HG02870 (cell line): ENCODE data around the gene PCDHGA8.
"Not testable (repeated sequence)": the region's sequence is repeated elsewhere in the genome, so short reads cannot be mapped to it uniquely, and the experiment has no call there.

Experiments
- ATAC-seq: cut with Tn5 transposase; IDR thresholded peaks from one replicate; pipeline ENCODE4 v1.9.1; 2021; ENCODE audit warnings: mild to moderate bottlenecking, moderate library complexity; ENCODE audit not compliant: unreplicated experiment

Gene PCDHGA8

GRCh38 chr5:141369994-141370848, 22.2 kb upstream of the PCDHGA8 start, which contains the start of gene PCDHGB3:
Gene PCDHGB3, plus strand, starts transcription at chr5:141370242. Its CDS starts 153 bp downstream, at chr5:141370395.
- ATAC-seq, result peak; percentile 100

DNA sequence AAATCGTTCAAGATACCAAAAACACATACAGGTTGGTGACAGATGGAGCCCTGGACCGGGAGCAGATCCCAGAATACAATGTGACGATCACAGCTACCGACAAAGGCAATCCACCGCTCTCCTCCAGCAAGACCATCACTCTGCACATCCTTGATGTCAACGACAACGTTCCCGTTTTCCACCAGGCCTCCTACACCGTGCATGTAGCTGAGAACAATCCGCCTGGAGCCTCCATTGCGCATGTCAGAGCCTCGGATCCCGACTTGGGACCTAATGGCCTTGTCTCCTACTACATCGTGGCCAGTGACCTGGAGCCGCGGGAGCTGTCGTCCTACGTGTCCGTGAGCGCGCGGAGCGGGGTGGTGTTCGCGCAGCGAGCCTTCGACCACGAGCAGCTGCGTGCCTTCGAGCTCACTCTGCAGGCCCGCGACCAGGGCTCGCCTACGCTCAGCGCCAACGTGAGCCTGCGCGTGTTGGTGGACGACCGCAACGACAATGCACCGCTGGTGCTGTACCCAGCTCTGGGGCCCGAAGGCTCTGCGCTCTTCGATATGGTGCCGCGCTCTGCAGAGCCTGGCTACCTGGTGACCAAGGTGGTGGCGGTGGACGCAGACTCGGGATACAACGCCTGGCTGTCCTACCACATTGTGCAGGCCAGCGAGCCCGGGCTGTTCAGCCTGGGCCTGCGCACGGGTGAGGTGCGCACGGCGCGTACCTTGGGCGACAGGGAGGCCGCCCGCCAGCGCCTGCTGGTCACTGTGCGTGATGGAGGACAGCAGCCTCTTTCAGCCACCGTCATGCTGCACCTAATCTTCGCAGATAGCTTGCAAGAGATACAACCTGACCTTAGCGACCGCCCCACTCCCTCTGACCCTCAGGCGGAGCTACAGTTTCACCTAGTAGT, 20.6 kb upstream of the PCDHGA8 start:
- no peak for ATAC-seq

- ATAC-seq, result no peak
Measured at GRCh38 chr5:141373673-141374317, 18.6 kb upstream of the PCDHGA8 start, which contains the start of gene PCDHGA6. Gene PCDHGA6, plus strand, starts transcription at chr5:141373891. Its CDS starts 193 bp downstream, at chr5:141374084.

DNA sequence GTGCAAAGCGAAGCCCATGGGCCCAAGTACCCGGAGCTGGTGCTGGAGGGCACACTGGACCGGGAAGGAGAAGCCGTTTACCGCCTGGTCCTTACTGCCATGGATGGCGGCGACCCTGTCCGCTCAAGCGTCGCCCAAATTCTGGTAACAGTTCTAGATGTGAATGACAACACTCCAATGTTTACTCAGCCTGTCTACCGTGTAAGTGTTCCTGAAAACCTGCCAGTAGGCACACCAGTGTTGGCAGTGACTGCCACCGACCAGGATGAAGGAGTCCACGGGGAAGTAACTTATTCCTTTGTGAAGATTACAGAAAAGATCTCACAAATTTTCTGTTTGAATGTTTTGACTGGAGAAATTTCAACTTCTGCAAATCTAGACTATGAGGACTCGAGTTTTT, 17.8 kb upstream of the PCDHGA8 start:
- no peak for ATAC-seq

DNA sequence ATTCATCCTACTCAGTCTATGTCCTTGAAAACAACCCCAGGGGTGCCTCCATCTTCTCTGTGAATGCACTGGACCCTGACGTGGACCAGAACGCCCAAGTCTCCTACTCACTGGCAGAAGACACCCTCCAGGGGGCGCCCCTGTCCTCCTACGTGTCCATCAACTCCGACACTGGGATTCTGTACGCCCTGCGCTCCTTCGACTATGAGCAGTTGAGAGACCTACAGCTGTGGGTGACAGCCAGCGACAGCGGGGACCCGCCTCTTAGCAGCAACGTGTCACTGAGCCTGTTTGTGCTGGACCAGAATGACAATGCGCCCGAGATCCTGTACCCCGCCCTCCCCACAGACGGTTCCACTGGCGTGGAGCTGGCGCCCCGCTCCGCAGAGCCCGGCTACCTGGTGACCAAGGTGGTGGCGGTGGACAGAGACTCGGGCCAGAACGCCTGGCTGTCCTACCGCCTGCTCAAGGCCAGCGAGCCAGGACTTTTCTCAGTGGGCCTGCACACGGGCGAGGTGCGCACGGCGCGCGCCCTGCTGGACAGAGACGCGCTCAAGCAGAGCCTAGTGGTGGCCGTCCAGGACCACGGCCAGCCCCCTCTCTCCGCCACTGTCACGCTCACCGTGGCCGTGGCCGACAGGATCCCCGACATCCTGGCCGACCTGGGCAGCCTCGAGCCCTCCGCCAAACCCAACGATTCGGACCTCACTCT, 16.8 kb upstream of the PCDHGA8 start:
- ATAC-seq, result not testable (repeated sequence)

DNA sequence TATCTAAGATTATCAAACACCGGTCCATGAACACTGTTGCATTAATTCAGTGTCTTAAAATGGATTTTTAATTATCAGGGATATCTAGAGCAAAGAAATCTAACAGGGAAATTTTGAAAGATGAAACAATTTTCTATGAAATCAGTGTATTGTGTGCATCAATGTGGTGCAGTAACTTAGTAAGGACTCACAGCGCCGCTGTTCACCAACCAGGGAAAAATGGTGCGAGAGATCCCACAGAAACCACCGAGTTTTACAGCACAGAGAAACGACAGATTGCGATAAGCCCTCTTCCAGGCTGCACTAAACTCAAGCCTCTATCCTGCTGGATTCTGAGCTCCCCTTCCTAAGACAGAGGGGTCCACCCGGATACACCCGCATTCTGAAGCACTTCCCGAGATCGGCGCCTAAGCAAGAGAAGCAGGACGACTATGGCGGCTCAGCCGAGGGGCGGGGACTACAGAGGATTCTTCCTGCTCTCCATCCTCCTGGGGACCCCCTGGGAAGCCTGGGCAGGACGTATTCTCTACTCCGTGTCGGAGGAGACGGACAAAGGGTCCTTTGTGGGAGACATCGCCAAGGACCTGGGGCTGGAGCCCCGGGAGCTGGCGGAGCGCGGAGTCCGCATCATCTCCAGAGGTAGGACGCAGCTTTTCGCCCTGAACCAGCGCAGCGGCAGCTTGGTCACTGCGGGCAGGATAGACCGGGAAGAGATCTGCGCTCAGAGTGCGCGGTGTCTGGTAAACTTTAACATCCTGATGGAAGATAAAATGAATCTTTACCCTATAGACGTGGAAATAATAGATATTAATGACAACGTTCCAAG, 9.8 kb upstream of the PCDHGA8 start, which contains the start of gene PCDHGA7:
PCDHGA7 (plus strand) TSS at position 274 of the 826 bp plus-strand sequence; CDS start at position 432, 158 bp downstream.
- ATAC-seq, result no peak

GRCh38 chr5:141383345-141383744, 9.1 kb upstream of the PCDHGA8 start:
- ATAC-seq, result no peak

GRCh38 chr5:141384471-141385267, 7.8 kb upstream of the PCDHGA8 start:
- no peak for ATAC-seq

GRCh38 chr5:141387557-141388311, 4.7 kb upstream of the PCDHGA8 start, which contains the start of gene PCDHGB4:
Gene PCDHGB4, plus strand, starts transcription at chr5:141387698. Its CDS starts 187 bp downstream, at chr5:141387885.
- not testable (repeated sequence) for ATAC-seq

DNA sequence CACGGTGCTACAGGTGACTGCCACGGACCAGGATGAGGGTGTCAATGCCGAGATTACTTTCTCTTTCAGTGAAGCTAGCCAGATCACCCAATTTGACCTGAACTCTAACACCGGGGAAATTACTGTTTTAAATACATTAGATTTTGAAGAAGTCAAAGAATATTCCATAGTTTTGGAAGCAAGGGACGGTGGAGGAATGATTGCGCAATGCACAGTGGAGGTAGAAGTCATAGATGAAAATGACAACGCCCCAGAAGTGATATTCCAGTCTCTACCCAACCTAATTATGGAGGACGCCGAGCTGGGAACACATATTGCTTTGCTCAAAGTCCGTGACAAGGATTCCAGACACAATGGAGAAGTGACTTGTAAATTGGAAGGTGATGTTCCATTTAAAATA, 3.8 kb upstream of the PCDHGA8 start:
- no peak for ATAC-seq

GRCh38 chr5:141389153-141390042, 3.0 kb upstream of the PCDHGA8 start:
- no peak for ATAC-seq

DNA sequence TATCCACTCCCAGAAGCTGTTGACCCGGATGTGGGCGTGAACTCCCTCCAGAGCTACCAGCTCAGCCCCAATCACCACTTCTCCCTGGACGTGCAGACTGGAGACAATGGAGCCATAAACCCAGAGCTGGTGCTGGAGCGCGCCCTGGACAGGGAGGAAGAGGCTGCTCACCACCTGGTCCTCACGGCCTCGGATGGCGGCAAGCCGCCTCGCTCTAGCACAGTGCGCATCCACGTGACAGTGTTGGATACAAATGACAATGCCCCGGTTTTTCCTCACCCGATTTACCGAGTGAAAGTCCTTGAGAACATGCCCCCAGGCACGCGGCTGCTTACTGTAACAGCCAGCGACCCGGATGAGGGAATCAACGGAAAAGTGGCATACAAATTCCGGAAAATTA, 834 bp downstream of the PCDHGA8 start:
- ATAC-seq, result no peak

DNA sequence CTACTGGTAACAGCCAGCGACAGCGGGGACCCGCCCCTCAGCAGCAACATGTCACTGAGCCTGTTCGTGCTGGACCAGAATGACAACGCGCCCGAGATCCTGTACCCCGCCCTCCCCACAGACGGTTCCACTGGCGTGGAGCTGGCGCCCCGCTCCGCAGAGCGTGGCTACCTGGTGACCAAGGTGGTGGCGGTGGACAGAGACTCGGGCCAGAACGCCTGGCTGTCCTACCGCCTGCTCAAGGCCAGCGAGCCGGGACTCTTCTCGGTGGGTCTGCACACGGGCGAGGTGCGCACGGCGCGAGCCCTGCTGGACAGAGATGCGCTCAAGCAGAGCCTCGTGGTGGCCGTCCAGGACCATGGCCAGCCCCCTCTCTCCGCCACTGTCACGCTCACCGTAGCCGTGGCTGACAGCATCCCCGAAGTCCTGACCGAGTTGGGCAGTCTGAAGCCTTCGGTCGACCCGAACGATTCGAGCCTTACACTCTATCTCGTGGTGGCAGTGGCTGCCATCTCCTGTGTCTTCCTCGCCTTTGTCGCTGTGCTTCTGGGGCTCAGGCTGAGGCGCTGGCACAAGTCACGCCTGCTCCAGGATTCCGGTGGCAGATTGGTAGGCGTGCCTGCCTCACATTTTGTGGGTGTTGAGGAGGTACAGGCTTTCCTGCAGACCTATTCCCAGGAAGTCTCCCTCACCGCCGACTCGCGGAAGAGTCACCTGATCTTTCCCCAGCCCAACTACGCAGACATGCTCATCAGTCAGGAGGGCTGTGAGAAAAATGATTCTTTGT, 2.2 kb downstream of the PCDHGA8 start:
- ATAC-seq, result not testable (repeated sequence)

DNA sequence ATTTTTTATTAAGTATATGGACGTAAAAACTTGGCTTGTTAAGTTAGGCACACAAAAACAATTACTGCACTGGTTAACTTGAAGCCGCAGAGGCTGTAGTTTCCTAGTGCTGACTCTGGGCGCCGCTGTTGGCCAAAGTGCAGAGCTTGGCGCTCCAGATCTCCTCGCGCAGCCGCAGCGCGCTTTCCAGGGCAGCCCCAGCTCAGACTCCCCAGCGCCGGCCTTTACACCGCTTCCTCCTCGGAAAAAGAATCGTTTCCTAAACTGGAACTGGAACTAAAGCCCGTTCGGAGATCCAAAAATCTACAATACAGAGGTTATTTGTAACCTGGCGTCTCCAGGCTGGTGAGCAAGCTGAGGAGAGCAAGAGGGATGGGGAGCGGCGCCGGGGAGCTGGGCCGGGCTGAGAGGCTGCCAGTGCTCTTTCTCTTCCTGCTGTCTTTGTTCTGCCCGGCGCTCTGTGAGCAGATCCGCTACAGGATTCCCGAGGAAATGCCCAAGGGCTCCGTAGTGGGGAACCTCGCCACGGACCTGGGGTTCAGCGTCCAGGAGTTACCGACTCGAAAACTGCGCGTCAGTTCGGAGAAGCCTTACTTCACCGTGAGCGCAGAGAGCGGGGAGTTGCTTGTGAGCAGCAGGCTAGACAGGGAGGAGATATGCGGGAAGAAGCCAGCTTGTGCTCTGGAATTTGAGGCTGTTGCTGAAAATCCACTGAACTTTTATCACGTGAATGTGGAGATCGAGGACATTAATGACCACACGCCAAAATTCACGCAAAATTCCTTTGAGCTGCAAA, 5.5 kb downstream of the PCDHGA8 start, which contains the start of gene PCDHGB5:
PCDHGB5 (plus strand) TSS at position 192 of the 796 bp plus-strand sequence; CDS start at position 373, 181 bp downstream.
- peak; percentile 84 for ATAC-seq

DNA sequence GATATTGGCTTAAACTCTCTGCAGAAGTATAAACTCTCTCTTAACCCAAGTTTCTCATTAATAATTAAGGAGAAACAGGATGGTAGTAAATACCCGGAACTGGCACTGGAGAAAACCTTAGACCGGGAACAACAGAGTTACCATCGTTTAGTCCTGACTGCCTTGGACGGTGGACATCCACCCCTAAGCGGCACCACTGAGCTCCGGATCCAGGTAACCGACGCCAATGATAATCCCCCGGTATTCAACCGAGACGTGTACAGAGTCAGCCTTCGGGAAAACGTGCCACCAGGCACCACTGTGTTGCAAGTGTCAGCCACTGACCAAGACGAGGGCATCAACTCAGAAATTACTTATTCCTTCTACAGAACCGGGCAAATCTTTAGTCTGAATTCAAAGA, 6.2 kb downstream of the PCDHGA8 start:
- ATAC-seq, result no peak
